Ascending aorta (tissue), 2 donors: ENCODE results near the gene SNTG2. TPM values are rescaled to one million over a fixed set of nuclear protein-coding genes. Genes with fewer than 3 reads are reported as not detected.
"Not testable (repeated sequence)": the region's sequence is repeated elsewhere in the genome, so short reads cannot be mapped to it uniquely, and the experiment has no call there.

Experiments used
- DNase-seq, 2 donors: peaks; one replicate each; pipeline ENCODE4 v3.0.0-alpha.2; 2019; ENCODE audit warnings: low spot score in 2 of 2
- H3K27ac ChIP-seq, 2 donors: fragments of 200-600 bp; sonication (generic); one replicate each; pipeline ENCODE4 v1.5.1; 2016 to 2017; ENCODE audit warnings: mild to moderate bottlenecking in 1 of 2
- H3K27me3 ChIP-seq: fragments of 200-600 bp; sonication (generic); one replicate; pipeline ENCODE4 v1.5.1; 2017
- H3K36me3 ChIP-seq, 2 donors: fragments of 200-600 bp; sonication (generic); one replicate each; pipeline ENCODE4 v1.5.1; 2016
- H3K4me1 ChIP-seq, 2 donors: fragments of 200-600 bp; sonication (generic); one replicate each; pipeline ENCODE4 v1.5.1; 2016 to 2017; ENCODE audit warnings: mild to moderate bottlenecking in 1 of 2
- H3K4me3 ChIP-seq, 2 donors: fragments of 200-600 bp; sonication (generic); one replicate each; pipeline ENCODE4 v1.5.1; 2016 to 2017; ENCODE audit warnings: mild to moderate bottlenecking in 1 of 2
- H3K9me3 ChIP-seq, 2 donors: fragments of 200-600 bp; sonication (generic); one replicate each; pipeline ENCODE4 v1.5.1; 2016
- CTCF ChIP-seq, 3 experiments: fragments of 200-600 bp in 2 of 3; fragments of 450-650 bp in 1 of 3; sonication (generic) in 2 of 3; IDR thresholded peaks; one replicate each; pipeline ENCODE4 v1.5.1; 2016 to 2019; ENCODE audit warnings: antibody characterized with exemption in 3 of 3, mild to moderate bottlenecking in 1 of 3, moderate library complexity in 1 of 3
- intact Hi-C: fragments of 100-400 bp; cut with DNase I; formaldehyde crosslinking; loops from one replicate; pipeline ENCODE4 v1.15.1; 2023
- total RNA-seq: library from RNA; depleted of rRNA; stranded (reverse); fragments of >200 nt; gene quantifications from one replicate; pipeline ENCODE4 v1.1.0, GENCODE V29; 2016

Gene SNTG2
- total RNA-seq, 1 donor from 2014 or later, result 9.9 TPM

- Histone ChIP-seq H3K4me1 (no peaks in the 10 kb centered on the region), H3K36me3 (no peaks in the 10 kb centered on the region), H3K9me3 (no peaks in the 10 kb centered on the region), H3K27ac (no peak overlapping the region), H3K4me3 (no peak overlapping the region), H3K27me3 (no peaks in the 10 kb centered on the region)
- intact Hi-C loops, result no loop called here
- no peak for TF ChIP-seq CTCF (IDR thresholded peaks at IDR 0.05)
- DNase-seq, result no peak
Measured at GRCh38 chr2:1227274-1227900, 276.7 kb downstream of the SNTG2 start.

GRCh38 chr2:1229596-1229995 is 278.9 kb downstream of the SNTG2 start:
- H3K9me3 ChIP-seq, H3K4me1 ChIP-seq, H3K36me3 ChIP-seq, H3K27me3 ChIP-seq, DNase-seq, H3K4me3 ChIP-seq, intact Hi-C loops, H3K27ac ChIP-seq: not testable (repeated sequence)

- H3K4me1 ChIP-seq, result no peaks in the 10 kb centered on the region
Measured at GRCh38 chr2:1230155-1230893, 279.7 kb downstream of the SNTG2 start.

GRCh38 chr2:1231466-1232063 is 280.9 kb downstream of the SNTG2 start:
- H3K4me3 ChIP-seq, result no peak overlapping the region
- no peak for TF ChIP-seq CTCF (IDR thresholded peaks at IDR 0.05)
- intact Hi-C loops, result no loop called here

More at GRCh38 chr2:1230155-1230893, 279.7 kb downstream of the SNTG2 start:
- no peak overlapping the region for H3K4me3 ChIP-seq
- intact Hi-C loops, result no loop called here
- DNase-seq, result no peak
- no peaks in the 10 kb centered on the region for H3K27me3 ChIP-seq
- H3K36me3 ChIP-seq, result no peaks in the 10 kb centered on the region
- TF ChIP-seq CTCF (IDR thresholded peaks at IDR 0.05), result no peak
- no peak overlapping the region for H3K27ac ChIP-seq
- H3K9me3 ChIP-seq, result no peaks in the 10 kb centered on the region

GRCh38 chr2:1233281-1233680 is 282.6 kb downstream of the SNTG2 start:
- intact Hi-C loops, result no loop called here
- Histone ChIP-seq H3K4me1 (no peaks in the 10 kb centered on the region), H3K36me3 (no peaks in the 10 kb centered on the region), H3K4me3 (no peak overlapping the region), H3K27ac (no peak overlapping the region), H3K27me3 (no peaks in the 10 kb centered on the region), H3K9me3 (no peaks in the 10 kb centered on the region)
- TF ChIP-seq CTCF (IDR thresholded peaks at IDR 0.05), result no peak
- no peak for DNase-seq

More at GRCh38 chr2:1231466-1232063, 280.9 kb downstream of the SNTG2 start:
- no peak for DNase-seq
- no peaks in the 10 kb centered on the region for H3K36me3 ChIP-seq
- no peak overlapping the region for H3K27ac ChIP-seq
- H3K4me1 ChIP-seq, result no peaks in the 10 kb centered on the region
- H3K27me3 ChIP-seq, result no peaks in the 10 kb centered on the region
- H3K9me3 ChIP-seq, result no peaks in the 10 kb centered on the region

- no peak for DNase-seq
- intact Hi-C loops, result no loop called here
- H3K4me1 ChIP-seq, result no peaks in the 10 kb centered on the region
- H3K36me3 ChIP-seq, result no peaks in the 10 kb centered on the region
- no peak for TF ChIP-seq CTCF (IDR thresholded peaks at IDR 0.05)
- no peak overlapping the region for H3K4me3 ChIP-seq
- H3K27me3 ChIP-seq, result no peaks in the 10 kb centered on the region
- no peaks in the 10 kb centered on the region for H3K9me3 ChIP-seq
- no peak overlapping the region for H3K27ac ChIP-seq
Measured at GRCh38 chr2:1234731-1235308, 284.2 kb downstream of the SNTG2 start.
